HG02943 (cell line): ENCODE measurements around the gene FBXL5.
A peak's percentile ranks its signal among the peaks of the same experiment; 100 is the strongest.

ENCODE experiments used
- ATAC-seq: cut with Tn5 transposase; IDR thresholded peaks from one replicate; pipeline ENCODE4 v1.9.1; 2021; ENCODE audit warnings: mild to moderate bottlenecking, low read depth, moderate library complexity; ENCODE audit not compliant: unreplicated experiment

Gene FBXL5

GRCh38 chr4:15676899-15677298, 21.7 kb upstream of the FBXL5 start:
- no peak for ATAC-seq

GRCh38 chr4:15676039-15676438, 20.9 kb upstream of the FBXL5 start:
- no peak for ATAC-seq

- ATAC-seq = no peak
Measured at GRCh38 chr4:15675356-15675755, 20.2 kb upstream of the FBXL5 start.

GRCh38 chr4:15674926-15675325, 19.8 kb upstream of the FBXL5 start:
- ATAC-seq = no peak

GRCh38 chr4:15674046-15674445, 18.9 kb upstream of the FBXL5 start:
- no peak for ATAC-seq

GRCh38 chr4:15673337-15673736, 18.2 kb upstream of the FBXL5 start:
- ATAC-seq = no peak

GRCh38 chr4:15672101-15672500, 16.9 kb upstream of the FBXL5 start:
- ATAC-seq = no peak

DNA sequence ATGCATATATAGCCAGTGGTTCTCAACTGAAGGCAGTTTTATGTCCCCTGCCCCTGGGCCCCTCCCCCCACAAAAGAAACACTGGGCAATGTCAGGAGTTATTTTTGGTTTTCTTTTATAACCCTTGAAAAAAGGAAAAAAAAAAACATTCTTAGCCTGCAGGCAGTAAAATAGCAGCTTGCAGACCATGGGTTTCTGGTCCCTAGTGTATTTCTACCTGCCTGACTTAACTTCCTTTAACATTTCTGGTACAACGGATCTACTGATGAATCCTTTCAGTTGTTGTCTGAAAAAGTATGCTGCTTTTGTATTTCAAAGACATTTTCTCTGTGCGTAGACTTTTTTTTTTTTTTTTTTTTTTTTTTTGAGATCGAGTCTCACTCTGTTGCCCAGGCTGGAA, 15.4 kb upstream of the FBXL5 start:
- no peak for ATAC-seq

- no peak for ATAC-seq
Measured at GRCh38 chr4:15668566-15669435, 13.6 kb upstream of the FBXL5 start.

- no peak for ATAC-seq
Measured at GRCh38 chr4:15667006-15667405, 11.8 kb upstream of the FBXL5 start.

- ATAC-seq = no peak
Measured at GRCh38 chr4:15665753-15666365, 10.7 kb upstream of the FBXL5 start.

- no peak for ATAC-seq
Measured at GRCh38 chr4:15659768-15660570, 4.8 kb upstream of the FBXL5 start.

GRCh38 chr4:15658781-15659180, 3.6 kb upstream of the FBXL5 start:
- ATAC-seq = no peak

DNA sequence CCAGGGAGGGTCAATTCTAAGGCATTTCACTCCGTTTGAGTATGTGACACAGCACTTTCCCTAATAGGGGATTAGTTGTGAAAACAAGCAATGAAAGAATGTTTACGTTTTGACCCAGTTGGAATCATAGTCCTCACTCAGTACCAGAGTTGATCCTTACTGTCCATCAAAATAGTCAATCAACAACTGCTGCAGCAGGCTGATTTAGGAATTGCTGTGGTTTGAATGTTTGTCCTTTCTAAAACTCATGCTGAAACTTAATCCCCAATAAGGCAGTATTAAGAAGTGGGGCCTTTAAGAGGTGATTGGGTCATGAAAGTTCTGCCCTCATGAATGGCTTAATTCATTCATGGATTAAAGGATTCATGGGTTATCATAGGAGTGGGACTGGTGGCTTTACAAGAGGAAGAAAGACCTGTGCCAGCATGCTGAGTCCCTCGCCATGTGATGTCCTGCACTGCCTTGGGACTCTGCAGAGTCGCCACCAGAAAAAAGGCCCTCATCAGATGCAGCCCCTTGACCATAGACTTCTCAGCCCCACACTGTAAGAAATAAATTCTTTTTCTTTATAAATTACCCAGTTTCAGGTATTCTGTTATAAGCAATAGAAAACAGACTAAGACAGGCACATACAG, 3.1 kb upstream of the FBXL5 start:
- ATAC-seq = no peak

DNA sequence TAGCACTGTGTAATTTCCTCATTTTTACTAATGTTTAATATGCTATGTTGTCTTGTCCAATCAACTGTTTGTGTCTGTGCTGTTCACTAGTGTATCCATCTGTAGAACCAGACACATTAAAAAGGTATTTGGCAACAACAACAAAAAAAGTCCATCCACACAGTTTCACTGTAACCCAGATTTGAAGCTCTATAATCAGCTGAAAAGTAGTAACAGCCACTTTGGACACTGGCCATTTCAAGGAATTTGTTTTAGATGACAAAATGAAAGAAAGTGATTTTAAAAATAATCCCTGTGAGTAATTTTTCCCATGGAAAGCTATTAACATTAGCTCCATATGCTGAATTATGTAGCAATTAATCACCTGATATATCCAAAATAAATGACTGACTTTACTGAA, 2.2 kb upstream of the FBXL5 start:
- ATAC-seq = no peak

DNA sequence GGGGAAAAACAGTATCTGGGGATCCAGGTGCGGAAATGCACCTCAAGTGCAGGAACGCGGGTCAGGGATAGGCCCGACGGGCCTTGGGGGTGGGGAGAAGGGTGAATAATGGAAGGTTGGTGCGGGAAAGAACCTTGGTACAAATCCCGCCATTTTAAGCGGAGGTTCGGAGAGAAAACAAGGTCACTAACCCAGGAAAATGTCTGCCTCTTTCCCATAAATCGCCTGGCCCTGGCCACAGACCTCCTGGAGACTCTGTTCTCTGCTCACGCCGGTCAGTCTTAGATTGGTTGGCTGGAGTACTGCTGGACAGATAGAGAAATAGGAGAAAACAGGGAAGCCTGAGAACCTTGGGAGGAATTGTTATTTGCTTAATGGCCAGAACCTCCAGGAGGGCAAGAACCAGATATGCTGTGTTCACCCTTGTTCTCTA, 897 bp upstream of the FBXL5 start:
- ATAC-seq = no peak

DNA sequence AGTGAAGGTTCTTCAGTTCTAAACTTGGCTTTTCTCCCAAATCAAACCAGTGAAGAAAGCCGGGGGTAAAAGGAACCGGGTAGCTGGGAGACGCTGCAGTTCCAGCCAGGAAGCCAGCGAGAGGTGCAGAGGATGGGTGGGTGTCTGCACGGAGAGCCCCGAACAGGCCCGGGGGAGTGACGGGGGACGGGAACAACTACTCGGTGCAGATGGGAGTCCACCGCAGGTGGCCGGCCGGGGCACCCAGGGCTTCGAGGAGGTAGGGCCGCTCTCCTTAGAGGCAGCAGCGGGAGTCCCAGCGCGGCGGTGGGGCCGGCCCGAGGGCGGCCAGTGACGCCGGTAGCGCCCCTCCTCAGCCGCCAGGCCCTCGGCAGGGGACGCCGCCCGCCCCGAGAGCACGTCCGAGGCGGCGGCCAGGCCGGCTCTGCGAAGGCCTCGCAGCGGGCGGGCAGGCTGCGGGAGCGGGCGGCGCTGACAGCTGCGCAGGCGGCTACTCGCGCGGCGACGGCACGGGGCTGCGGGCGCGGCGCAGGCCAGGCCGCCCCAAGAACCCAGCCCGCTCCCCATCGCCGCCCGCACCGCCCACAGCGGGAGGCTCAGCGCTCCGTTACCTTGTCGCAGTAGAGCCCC, 449 bp downstream of the FBXL5 start:
- peak; percentile 48 for ATAC-seq

- no peak for ATAC-seq
Measured at GRCh38 chr4:15653864-15654592, 1.1 kb downstream of the FBXL5 start.

GRCh38 chr4:15653420-15653819, 1.7 kb downstream of the FBXL5 start:
- no peak for ATAC-seq

GRCh38 chr4:15652841-15653240, 2.3 kb downstream of the FBXL5 start:
- ATAC-seq = no peak
